Epithelial cell of proximal tubule (primary cell): ENCODE data around the gene RYK. TPM values are rescaled to one million over a fixed set of nuclear protein-coding genes. Genes with fewer than 3 reads are reported as not detected.

Source experiments
- DNase-seq: peaks from one replicate; pipeline ENCODE4 v3.0.0-alpha.2; 2011; ENCODE audit warnings: low read depth
- H3K4me3 ChIP-seq: 2 replicates; pipeline ENCODE4 v1.5.1; 2011; ENCODE audit warnings: low read depth, mild to moderate bottlenecking, low read length
- total RNA-seq: library from RNA; depleted of rRNA; stranded (reverse); fragments of >200 nt; gene quantifications from 2 replicates; pipeline ENCODE4 v1.2.3, GENCODE V29; 2015
- TF ChIP-seq, protein P1 (sequence below): conservative IDR thresholded peaks from 2 replicates; pipeline ENCODE4 v1.5.1; 2012; ENCODE audit warnings: low read depth, mild to moderate bottlenecking, low read length

Gene RYK
- total RNA-seq, 1 donor from 2014 or later = 33.5 TPM

GRCh38 chr3:134144694-134145093, 106.0 kb downstream of the RYK start:
- TF ChIP-seq, protein P1, sequence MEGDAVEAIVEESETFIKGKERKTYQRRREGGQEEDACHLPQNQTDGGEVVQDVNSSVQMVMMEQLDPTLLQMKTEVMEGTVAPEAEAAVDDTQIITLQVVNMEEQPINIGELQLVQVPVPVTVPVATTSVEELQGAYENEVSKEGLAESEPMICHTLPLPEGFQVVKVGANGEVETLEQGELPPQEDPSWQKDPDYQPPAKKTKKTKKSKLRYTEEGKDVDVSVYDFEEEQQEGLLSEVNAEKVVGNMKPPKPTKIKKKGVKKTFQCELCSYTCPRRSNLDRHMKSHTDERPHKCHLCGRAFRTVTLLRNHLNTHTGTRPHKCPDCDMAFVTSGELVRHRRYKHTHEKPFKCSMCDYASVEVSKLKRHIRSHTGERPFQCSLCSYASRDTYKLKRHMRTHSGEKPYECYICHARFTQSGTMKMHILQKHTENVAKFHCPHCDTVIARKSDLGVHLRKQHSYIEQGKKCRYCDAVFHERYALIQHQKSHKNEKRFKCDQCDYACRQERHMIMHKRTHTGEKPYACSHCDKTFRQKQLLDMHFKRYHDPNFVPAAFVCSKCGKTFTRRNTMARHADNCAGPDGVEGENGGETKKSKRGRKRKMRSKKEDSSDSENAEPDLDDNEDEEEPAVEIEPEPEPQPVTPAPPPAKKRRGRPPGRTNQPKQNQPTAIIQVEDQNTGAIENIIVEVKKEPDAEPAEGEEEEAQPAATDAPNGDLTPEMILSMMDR = no peak
- no peak overlapping the region for H3K4me3 ChIP-seq
- no peak for DNase-seq

GRCh38 chr3:134143828-134144401, 106.7 kb downstream of the RYK start:
- H3K4me3 ChIP-seq = no peak overlapping the region
- TF ChIP-seq, protein P1 = no peak
- DNase-seq = no peak

GRCh38 chr3:134136604-134137003, 114.1 kb downstream of the RYK start:
- H3K4me3 ChIP-seq = no peak overlapping the region
- DNase-seq = no peak
- TF ChIP-seq, protein P1 = no peak

- DNase-seq = no peak
- H3K4me3 ChIP-seq = no peak overlapping the region
- TF ChIP-seq, protein P1 = no peak
Measured at GRCh38 chr3:134134698-134135415, 115.8 kb downstream of the RYK start.

- no peak for DNase-seq
- no peak overlapping the region for H3K4me3 ChIP-seq
- TF ChIP-seq, protein P1 = no peak
Measured at GRCh38 chr3:134134240-134134639, 116.4 kb downstream of the RYK start.

DNA sequence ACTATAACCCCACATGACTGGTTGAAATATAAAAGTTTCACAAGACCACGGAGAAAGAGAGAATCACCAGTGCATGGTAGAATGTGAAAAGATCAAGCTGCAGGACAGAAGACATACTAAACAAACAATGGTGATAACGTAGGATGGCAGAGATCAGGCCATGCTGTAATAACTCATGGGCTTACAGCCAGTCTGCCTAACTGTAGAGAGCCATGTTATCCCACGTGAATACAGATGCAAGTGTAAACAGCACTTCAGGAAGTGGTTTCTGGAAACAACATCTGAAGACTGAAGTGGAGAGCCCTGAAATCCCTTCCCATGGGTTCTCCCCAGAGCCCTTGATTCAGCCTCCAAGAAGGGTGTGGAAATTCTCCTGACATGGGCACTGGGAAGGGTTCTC, 117.7 kb downstream of the RYK start:
- no peak overlapping the region for H3K4me3 ChIP-seq
- TF ChIP-seq, protein P1 = no peak
- DNase-seq = no peak

DNA sequence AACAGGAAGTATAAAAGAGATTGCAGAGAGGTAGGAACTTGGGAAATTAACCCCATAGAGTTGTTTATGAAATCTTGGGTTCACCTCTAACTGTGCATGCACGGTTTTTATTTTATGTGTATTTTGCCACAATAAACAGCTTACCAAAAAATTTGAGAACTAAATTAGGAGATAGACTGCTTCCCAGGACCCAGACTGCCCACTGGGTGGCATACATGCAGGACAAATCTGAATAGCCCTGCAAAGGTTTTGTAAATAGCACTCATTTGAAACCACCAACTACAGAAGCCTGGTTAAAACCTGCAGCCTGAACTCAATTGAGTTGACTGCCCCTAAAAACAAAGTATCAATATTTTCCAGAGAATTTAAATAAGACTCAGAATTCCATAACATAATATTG, 124.5 kb downstream of the RYK start:
- H3K4me3 ChIP-seq = no peak overlapping the region
- TF ChIP-seq, protein P1 = peak; percentile 38
- DNase-seq = no peak
